ENCODE data around the gene SNCAIP.

Gene SNCAIP

GRCh38 chr5:122391621-122392020 lies 79.6 kb downstream of the SNCAIP start:
- Histone ChIP-seq H3K27me3 (ENCODE audit: insufficient read depth, poor library complexity, severe bottlenecking) (no peaks in the 10 kb centered on the region), H3K4me1 (ENCODE audit: insufficient read depth, poor library complexity, severe bottlenecking) (no peaks in the 10 kb centered on the region), H3K27ac (ENCODE audit: poor library complexity, severe bottlenecking) (no peak overlapping the region), H3K36me3 (ENCODE audit: low read depth) (no peaks in the 10 kb centered on the region), H3K9me3 (ENCODE audit: severe bottlenecking) (no peaks in the 10 kb centered on the region), H3K4me3 (ENCODE audit: severe bottlenecking) (no peak overlapping the region)
- ATAC-seq (ENCODE audit: low read depth) (no peak), DNase-seq (ENCODE audit: low spot score) (no peak)
- no peak for TF ChIP-seq CTCF (IDR thresholded peaks at IDR 0.05; ENCODE audit: poor library complexity, severe bottlenecking)

GRCh38 chr5:122392224-122392623 lies 80.2 kb downstream of the SNCAIP start:
- no peak for TF ChIP-seq CTCF (IDR thresholded peaks at IDR 0.05; ENCODE audit: poor library complexity, severe bottlenecking)
- ATAC-seq (ENCODE audit: low read depth) (no peak), DNase-seq (ENCODE audit: low spot score) (no peak)
- Histone ChIP-seq H3K27me3 (ENCODE audit: insufficient read depth, poor library complexity, severe bottlenecking) (no peaks in the 10 kb centered on the region), H3K9me3 (ENCODE audit: severe bottlenecking) (no peaks in the 10 kb centered on the region), H3K36me3 (ENCODE audit: low read depth) (no peaks in the 10 kb centered on the region), H3K4me1 (ENCODE audit: insufficient read depth, poor library complexity, severe bottlenecking) (no peaks in the 10 kb centered on the region), H3K4me3 (ENCODE audit: severe bottlenecking) (no peak overlapping the region), H3K27ac (ENCODE audit: poor library complexity, severe bottlenecking) (no peak overlapping the region)

GRCh38 chr5:122392824-122393223 lies 80.8 kb downstream of the SNCAIP start:
- Histone ChIP-seq H3K36me3 (ENCODE audit: low read depth) (no peaks in the 10 kb centered on the region), H3K27ac (ENCODE audit: poor library complexity, severe bottlenecking) (no peak overlapping the region), H3K27me3 (ENCODE audit: insufficient read depth, poor library complexity, severe bottlenecking) (no peaks in the 10 kb centered on the region), H3K4me3 (ENCODE audit: severe bottlenecking) (no peak overlapping the region), H3K9me3 (ENCODE audit: severe bottlenecking) (no peaks in the 10 kb centered on the region), H3K4me1 (ENCODE audit: insufficient read depth, poor library complexity, severe bottlenecking) (no peaks in the 10 kb centered on the region)
- ATAC-seq (ENCODE audit: low read depth) (no peak), DNase-seq (ENCODE audit: low spot score) (no peak)
- no peak for TF ChIP-seq CTCF (IDR thresholded peaks at IDR 0.05; ENCODE audit: poor library complexity, severe bottlenecking)

- TF ChIP-seq CTCF (IDR thresholded peaks at IDR 0.05; ENCODE audit: poor library complexity, severe bottlenecking), result no peak
Measured at GRCh38 chr5:122394284-122394930, 82.4 kb downstream of the SNCAIP start.

GRCh38 chr5:122398016-122398415 lies 86.0 kb downstream of the SNCAIP start:
- no peak overlapping the region for H3K27ac ChIP-seq (ENCODE audit: poor library complexity, severe bottlenecking)
- H3K4me3 ChIP-seq (ENCODE audit: severe bottlenecking), result no peak overlapping the region
- H3K36me3 ChIP-seq (ENCODE audit: low read depth), result no peaks in the 10 kb centered on the region
- DNase-seq (ENCODE audit: low spot score) (no peak), ATAC-seq (ENCODE audit: low read depth) (no peak)
- TF ChIP-seq CTCF (IDR thresholded peaks at IDR 0.05; ENCODE audit: poor library complexity, severe bottlenecking), result no peak
- H3K27me3 ChIP-seq (ENCODE audit: insufficient read depth, poor library complexity, severe bottlenecking), result no peaks in the 10 kb centered on the region
- no peaks in the 10 kb centered on the region for H3K4me1 ChIP-seq (ENCODE audit: insufficient read depth, poor library complexity, severe bottlenecking)
- H3K9me3 ChIP-seq (ENCODE audit: severe bottlenecking), result no peaks in the 10 kb centered on the region

More at GRCh38 chr5:122394284-122394930, 82.4 kb downstream of the SNCAIP start:
- no peaks in the 10 kb centered on the region for H3K4me1 ChIP-seq (ENCODE audit: insufficient read depth, poor library complexity, severe bottlenecking)
- H3K27ac ChIP-seq (ENCODE audit: poor library complexity, severe bottlenecking), result no peak overlapping the region
- no peak overlapping the region for H3K4me3 ChIP-seq (ENCODE audit: severe bottlenecking)
- no peaks in the 10 kb centered on the region for H3K36me3 ChIP-seq (ENCODE audit: low read depth)
- DNase-seq (ENCODE audit: low spot score) (no peak), ATAC-seq (ENCODE audit: low read depth) (no peak)
- H3K27me3 ChIP-seq (ENCODE audit: insufficient read depth, poor library complexity, severe bottlenecking), result no peaks in the 10 kb centered on the region
- no peaks in the 10 kb centered on the region for H3K9me3 ChIP-seq (ENCODE audit: severe bottlenecking)

All from RWPE2 (cell line).